Tibial nerve (tissue), 4 donors: Measurements from ENCODE around the gene TMEM31. TPM values are rescaled to one million over a fixed set of nuclear protein-coding genes. Genes with fewer than 3 reads are reported as not detected.

ENCODE experiments used
- DNase-seq, 2 donors: peaks; one replicate each; pipeline ENCODE4 v3.0.0-alpha.2; 2019; ENCODE audit warnings: low spot score in 2 of 2
- H3K27ac ChIP-seq, 4 donors: fragments of 200-600 bp; sonication (generic) in 3 of 4; one replicate each; pipeline ENCODE4 v1.5.1; 2017 to 2019; ENCODE audit warnings: mild to moderate bottlenecking in 1 of 4
- H3K27me3 ChIP-seq, 2 donors: fragments of 200-600 bp; sonication (generic) in 1 of 2; one replicate each; pipeline versions ENCODE4 v1.5.1 to v1.6.0; 2017 to 2019
- H3K36me3 ChIP-seq, 3 donors: fragments of 200-600 bp; sonication (generic); one replicate each; pipeline ENCODE4 v1.5.1; 2018 to 2019
- H3K4me1 ChIP-seq, 4 donors: fragments of 200-600 bp; sonication (generic) in 3 of 4; one replicate each; pipeline ENCODE4 v1.5.1; 2017 to 2019
- H3K4me3 ChIP-seq, 4 donors: fragments of 200-600 bp; sonication (generic) in 3 of 4; one replicate each; pipeline ENCODE4 v1.5.1; 2017 to 2019; ENCODE audit warnings: mild to moderate bottlenecking in 1 of 4, moderate library complexity in 1 of 4
- H3K9me3 ChIP-seq, 4 donors: fragments of 200-600 bp; sonication (generic) in 3 of 4; one replicate each; pipeline ENCODE4 v1.5.1; 2017 to 2019
- EP300 ChIP-seq, 2 donors: sonication (generic); formaldehyde crosslinking; IDR thresholded peaks; one replicate each; pipeline ENCODE4 v1.6.1; 2017; ENCODE audit warnings: antibody characterized with exemption in 2 of 2, mild to moderate bottlenecking in 1 of 2
- POLR2A ChIP-seq, 2 donors: fragments of 450-650 bp; IDR thresholded peaks; one replicate each; pipeline ENCODE4 v1.6.1; 2017; ENCODE audit warnings: antibody characterized with exemption in 2 of 2, mild to moderate bottlenecking in 2 of 2, moderate library complexity in 2 of 2
- WGBS, 2 donors: methylation state at CpG; one replicate each; pipeline ENCODE4 v1.1.5; 2018; 5-methylcytosine and 5-hydroxymethylcytosine counted together
- total RNA-seq, 4 donors: library from RNA; depleted of rRNA; stranded (reverse); fragments of >200 nt; gene quantifications; one replicate each; pipeline ENCODE4 v1.1.0, GENCODE V29; 2016
- TF ChIP-seq, protein P1 (sequence below), 5 experiments: fragments of 200-600 bp in 3 of 5; fragments of 450-650 bp in 2 of 5; sonication (generic) in 3 of 5; IDR thresholded peaks; one replicate each; pipeline ENCODE4 v1.5.1; 2016 to 2019; ENCODE audit warnings: antibody characterized with exemption in 5 of 5, mild to moderate bottlenecking in 3 of 5, moderate library complexity in 2 of 5

The TMEM31 gene
- total RNA-seq, 4 donors from 2014 or later: 0.63 TPM; not detected in 3

DNA sequence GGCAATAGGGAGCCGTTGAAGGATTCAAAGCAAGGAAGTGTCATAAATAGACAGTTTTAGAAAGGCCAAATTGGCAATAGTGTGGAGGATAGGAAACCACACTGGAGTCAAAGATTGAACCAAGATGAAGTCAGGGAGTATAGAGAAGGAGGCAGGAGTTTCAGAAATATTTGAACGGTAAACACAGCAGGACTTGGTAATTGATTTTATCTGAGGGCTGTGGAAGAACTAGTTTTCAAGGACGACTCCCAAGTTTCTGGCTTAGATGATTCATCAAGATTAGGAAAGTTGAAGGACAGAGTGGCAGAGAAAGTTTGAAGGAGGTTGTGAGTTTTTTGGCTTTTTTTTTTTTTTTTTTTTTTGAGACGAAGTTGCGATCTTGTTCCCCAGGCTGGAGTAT lies 11.5 kb upstream of the TMEM31 start:
- WGBS, 2 donors: 71 to 85% methylated on average over 5 of the region's 5 CpGs
- TF ChIP-seq, protein P1, sequence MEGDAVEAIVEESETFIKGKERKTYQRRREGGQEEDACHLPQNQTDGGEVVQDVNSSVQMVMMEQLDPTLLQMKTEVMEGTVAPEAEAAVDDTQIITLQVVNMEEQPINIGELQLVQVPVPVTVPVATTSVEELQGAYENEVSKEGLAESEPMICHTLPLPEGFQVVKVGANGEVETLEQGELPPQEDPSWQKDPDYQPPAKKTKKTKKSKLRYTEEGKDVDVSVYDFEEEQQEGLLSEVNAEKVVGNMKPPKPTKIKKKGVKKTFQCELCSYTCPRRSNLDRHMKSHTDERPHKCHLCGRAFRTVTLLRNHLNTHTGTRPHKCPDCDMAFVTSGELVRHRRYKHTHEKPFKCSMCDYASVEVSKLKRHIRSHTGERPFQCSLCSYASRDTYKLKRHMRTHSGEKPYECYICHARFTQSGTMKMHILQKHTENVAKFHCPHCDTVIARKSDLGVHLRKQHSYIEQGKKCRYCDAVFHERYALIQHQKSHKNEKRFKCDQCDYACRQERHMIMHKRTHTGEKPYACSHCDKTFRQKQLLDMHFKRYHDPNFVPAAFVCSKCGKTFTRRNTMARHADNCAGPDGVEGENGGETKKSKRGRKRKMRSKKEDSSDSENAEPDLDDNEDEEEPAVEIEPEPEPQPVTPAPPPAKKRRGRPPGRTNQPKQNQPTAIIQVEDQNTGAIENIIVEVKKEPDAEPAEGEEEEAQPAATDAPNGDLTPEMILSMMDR (IDR thresholded peaks at IDR 0.05): no peak
- TF ChIP-seq POLR2A (IDR thresholded peaks at IDR 0.05) (no peak), EP300 (IDR thresholded peaks at IDR 0.05) (no peak)

GRCh38 chrX:103704863-103705262 lies 5.8 kb upstream of the TMEM31 start:
- Histone ChIP-seq H3K4me1 (no peaks in the 10 kb centered on the region), H3K27me3 (peaks cover 0 to 26% of the 10 kb centered on the region in 2 donors), H3K36me3 (no peaks in the 10 kb centered on the region), H3K4me3 (no peak overlapping the region), H3K27ac (no peak overlapping the region), H3K9me3 (no peaks in the 10 kb centered on the region)
- TF ChIP-seq EP300 (IDR thresholded peaks at IDR 0.05) (no peak), POLR2A (IDR thresholded peaks at IDR 0.05) (no peak)
- TF ChIP-seq, protein P1 (IDR thresholded peaks at IDR 0.05): no peak
- DNase-seq: no peak
- 86 to 92% methylated on average over 2 to 3 of the region's 3 CpGs for WGBS, 2 donors

More for the DNA sequence above, 11.5 kb upstream of the TMEM31 start:
- H3K27ac ChIP-seq: no peak overlapping the region
- peaks cover 0 to 12% of the 10 kb centered on the region in 2 donors for H3K27me3 ChIP-seq
- no peak overlapping the region for H3K4me3 ChIP-seq
- H3K36me3 ChIP-seq: no peaks in the 10 kb centered on the region
- no peak for DNase-seq
- H3K9me3 ChIP-seq: no peaks in the 10 kb centered on the region
- H3K4me1 ChIP-seq: no peaks in the 10 kb centered on the region

DNA sequence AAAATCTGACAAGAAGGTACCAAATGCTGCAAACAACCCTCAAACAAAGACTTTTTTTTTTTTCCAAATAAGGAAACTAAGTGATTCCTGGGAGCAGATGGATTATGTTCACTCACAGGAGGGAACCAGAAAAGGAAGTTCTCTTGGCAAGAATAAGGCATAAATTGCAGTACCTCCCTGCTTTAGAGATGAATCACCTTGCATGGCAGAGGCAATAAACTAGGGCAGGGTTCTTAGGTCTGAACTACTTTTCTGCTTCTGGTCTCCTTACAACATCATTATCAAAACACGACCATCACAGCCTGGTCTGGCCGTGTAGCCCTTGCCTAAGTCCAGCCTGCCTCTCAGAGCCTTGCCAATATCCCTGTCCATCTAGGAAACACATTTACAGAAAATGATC lies 6.3 kb downstream of the TMEM31 start:
- no peaks in the 10 kb centered on the region for H3K36me3 ChIP-seq
- H3K27ac ChIP-seq: no peak overlapping the region
- DNase-seq: no peak
- no peak overlapping the region for H3K4me3 ChIP-seq
- H3K4me1 ChIP-seq: no peaks in the 10 kb centered on the region
- no peaks in the 10 kb centered on the region for H3K9me3 ChIP-seq
- WGBS, 2 donors: 41 to 52% methylated on average over 2 of the region's 2 CpGs
- peaks cover 0 to 9% of the 10 kb centered on the region in 2 donors for H3K27me3 ChIP-seq
- TF ChIP-seq POLR2A (IDR thresholded peaks at IDR 0.05): no peak
- TF ChIP-seq, protein P1 (IDR thresholded peaks at IDR 0.05): no peak
- no peak for TF ChIP-seq EP300 (IDR thresholded peaks at IDR 0.05)

- H3K4me1 ChIP-seq: no peaks in the 10 kb centered on the region
- no peak overlapping the region for H3K4me3 ChIP-seq
- DNase-seq: no peak
- H3K9me3 ChIP-seq: no peaks in the 10 kb centered on the region
- no peak for TF ChIP-seq POLR2A (IDR thresholded peaks at IDR 0.05)
- TF ChIP-seq EP300 (IDR thresholded peaks at IDR 0.05): no peak
- TF ChIP-seq, protein P1 (IDR thresholded peaks at IDR 0.05): no peak
- 86 to 90% methylated on average over 4 of the region's 4 CpGs for WGBS, 2 donors
- H3K27ac ChIP-seq: no peak overlapping the region
- peaks cover 0 to 15% of the 10 kb centered on the region in 2 donors for H3K27me3 ChIP-seq
- H3K36me3 ChIP-seq: no peaks in the 10 kb centered on the region
Observed at GRCh38 chrX:103718120-103718519, 7.4 kb downstream of the TMEM31 start.

GRCh38 chrX:103722505-103722904 lies 11.8 kb downstream of the TMEM31 start:
- DNase-seq: no peak
- no peak overlapping the region for H3K4me3 ChIP-seq
- peaks cover 0 to 44% of the 10 kb centered on the region in 2 donors for H3K27me3 ChIP-seq
- no peaks in the 10 kb centered on the region for H3K9me3 ChIP-seq
- 79 to 100% methylated on average over 3 of the region's 3 CpGs for WGBS, 2 donors
- no peak for TF ChIP-seq EP300 (IDR thresholded peaks at IDR 0.05)
- TF ChIP-seq POLR2A (IDR thresholded peaks at IDR 0.05): no peak
- TF ChIP-seq, protein P1 (IDR thresholded peaks at IDR 0.05): no peak
- no peaks in the 10 kb centered on the region for H3K4me1 ChIP-seq
- H3K36me3 ChIP-seq: no peaks in the 10 kb centered on the region
- no peak overlapping the region for H3K27ac ChIP-seq
